Endodermal cell (in vitro differentiated cells): ENCODE results near the gene PRSS33. TPM values are rescaled to one million over a fixed set of nuclear protein-coding genes. Genes with fewer than 3 reads are reported as not detected.

ENCODE experiments used
- DNase-seq: peaks from one replicate; pipeline ENCODE4 v3.0.0-alpha.2; 2017
- H3K27ac ChIP-seq: 2 replicates; pipeline ENCODE4 v1.5.1; 2013; ENCODE audit warnings: mild to moderate bottlenecking, low read depth, low read length, moderate library complexity
- H3K27me3 ChIP-seq: 2 replicates; pipeline ENCODE4 v1.6.1; 2013; ENCODE audit warnings: mild to moderate bottlenecking, low read length, moderate library complexity; ENCODE audit not compliant: insufficient read depth, control insufficient read depth, poor library complexity, severe bottlenecking
- H3K36me3 ChIP-seq: 2 replicates; pipeline ENCODE4 v1.7.0; 2013; ENCODE audit warnings: mild to moderate bottlenecking, low read length, moderate library complexity; ENCODE audit not compliant: control insufficient read depth, insufficient read depth
- H3K4me1 ChIP-seq: one replicate; pipeline ENCODE4 v1.7.0; 2013; ENCODE audit warnings: low read length; ENCODE audit not compliant: control insufficient read depth, insufficient read depth
- H3K4me3 ChIP-seq: 2 replicates; pipeline ENCODE4 v1.5.1; 2013; ENCODE audit warnings: mild to moderate bottlenecking, low read length, moderate library complexity
- H3K9ac ChIP-seq: 2 replicates; pipeline ENCODE4 v1.6.1; 2013; ENCODE audit warnings: mild to moderate bottlenecking, low read length, moderate library complexity; ENCODE audit not compliant: poor library complexity, severe bottlenecking; ENCODE audit errors: extremely low read depth
- H3K9me3 ChIP-seq: 2 replicates; pipeline ENCODE4 v1.6.1; 2013; ENCODE audit warnings: mild to moderate bottlenecking, low read length, moderate library complexity; ENCODE audit not compliant: control insufficient read depth
- H3K27ac Mint-ChIP-seq: 2 replicates; pipeline ENCODE4 v1.8.0; 2020; ENCODE audit warnings: mixed read lengths
- H3K27me3 Mint-ChIP-seq: 2 replicates; pipeline ENCODE4 v1.8.0; 2021; ENCODE audit warnings: mild to moderate bottlenecking, mixed read lengths; ENCODE audit not compliant: insufficient read depth
- H3K36me3 Mint-ChIP-seq: 2 replicates; pipeline ENCODE4 v1.8.0; 2020; ENCODE audit warnings: low read depth, mixed read lengths
- H3K4me1 Mint-ChIP-seq: 2 replicates; pipeline ENCODE4 v1.8.0; 2020; ENCODE audit warnings: mixed read lengths
- H3K4me3 Mint-ChIP-seq: 2 replicates; pipeline ENCODE4 v1.8.0; 2020; ENCODE audit warnings: mild to moderate bottlenecking, moderate library complexity, mixed read lengths
- H3K9me3 Mint-ChIP-seq: 2 replicates; pipeline ENCODE4 v1.8.0; 2020; ENCODE audit warnings: mild to moderate bottlenecking, mixed read lengths
- CTCF ChIP-seq: fragments of 200-600 bp; sonication (generic); conservative IDR thresholded peaks from 2 replicates; pipeline ENCODE4 v1.5.0; 2021; ENCODE audit warnings: antibody characterized with exemption, mild to moderate bottlenecking
- WGBS, 2 experiments: methylation state at CpG; one replicate each; pipeline versions ENCODE4 v1.1.5 to v1.1.7; 2013; ENCODE audit warnings: missing lambda C conversion rate in 2 of 2, mixed read lengths in 1 of 2; ENCODE audit not compliant: insufficient coverage in 1 of 2, insufficient read length in 1 of 2; 5-methylcytosine and 5-hydroxymethylcytosine counted together
- total RNA-seq, 2 donors: library from RNA; stranded (reverse); fragmentation: NEBNext Ultra II Directional in 1 of 2; extraction: Animal tissue kit (Norgen Biotek cat#: 25700) in 1 of 2; gene quantifications; 2 replicates in 1 of 2; 3 replicates in 1 of 2; pipeline ENCODE4 v1.2.1, GENCODE V29; 2021

The PRSS33 gene
- total RNA-seq, 2 donors from 2014 or later: 0.35 TPM; not detected in 1

- Mint-ChIP-seq H3K9me3 (no peaks in the 10 kb centered on the region), H3K27me3 (no peaks in the 10 kb centered on the region), H3K27ac (no peak overlapping the region), H3K4me1 (no peaks in the 10 kb centered on the region), H3K36me3 (no peaks in the 10 kb centered on the region), H3K4me3 (no peak overlapping the region)
- H3K36me3 ChIP-seq: no peaks in the 10 kb centered on the region
- H3K4me1 ChIP-seq: no peaks in the 10 kb centered on the region
- peak; percentile 46 for DNase-seq
- no peak for TF ChIP-seq CTCF
- no peak overlapping the region for H3K9ac ChIP-seq
- no peak overlapping the region for H3K4me3 ChIP-seq
- H3K9me3 ChIP-seq: no peaks in the 10 kb centered on the region
- H3K27me3 ChIP-seq: no peaks in the 10 kb centered on the region
- H3K27ac ChIP-seq: no peak overlapping the region
- WGBS, 2 experiments: 86 to 88% methylated on average over 13 to 19 of the region's 19 CpGs
Observed at GRCh38 chr16:2826591-2827373, 39.4 kb upstream of the PRSS33 start.

GRCh38 chr16:2825906-2826305 lies 38.5 kb upstream of the PRSS33 start:
- H3K36me3 Mint-ChIP-seq: no peaks in the 10 kb centered on the region
- H3K4me1 ChIP-seq: no peaks in the 10 kb centered on the region
- H3K27ac ChIP-seq: no peak overlapping the region
- no peak overlapping the region for H3K9ac ChIP-seq
- H3K4me1 Mint-ChIP-seq: no peaks in the 10 kb centered on the region
- H3K27me3 ChIP-seq: no peaks in the 10 kb centered on the region
- H3K4me3 Mint-ChIP-seq: no peak overlapping the region
- WGBS, 2 experiments: 89 to 93% methylated on average over 5 to 10 of the region's 11 CpGs
- no peaks in the 10 kb centered on the region for H3K36me3 ChIP-seq
- H3K27ac Mint-ChIP-seq: no peak overlapping the region
- H3K9me3 Mint-ChIP-seq: no peaks in the 10 kb centered on the region
- H3K9me3 ChIP-seq: no peaks in the 10 kb centered on the region
- peak; percentile 35 for DNase-seq
- no peak overlapping the region for H3K4me3 ChIP-seq
- no peaks in the 10 kb centered on the region for H3K27me3 Mint-ChIP-seq
- no peak for TF ChIP-seq CTCF

- Mint-ChIP-seq H3K36me3 (no peaks in the 10 kb centered on the region), H3K27me3 (no peaks in the 10 kb centered on the region), H3K4me1 (no peaks in the 10 kb centered on the region), H3K4me3 (no peak overlapping the region), H3K27ac (no peak overlapping the region), H3K9me3 (no peaks in the 10 kb centered on the region)
- Histone ChIP-seq H3K4me3 (no peak overlapping the region), H3K4me1 (no peaks in the 10 kb centered on the region), H3K27me3 (no peaks in the 10 kb centered on the region), H3K27ac (no peak overlapping the region), H3K36me3 (no peaks in the 10 kb centered on the region), H3K9ac (no peak overlapping the region), H3K9me3 (no peaks in the 10 kb centered on the region)
- WGBS, 2 experiments: 90 to 95% methylated on average over 13 to 26 of the region's 26 CpGs
- peak; percentile 33 for DNase-seq
- no peak for TF ChIP-seq CTCF
Observed at GRCh38 chr16:2825049-2825742, 37.8 kb upstream of the PRSS33 start.
